Measurements from ENCODE around the gene SUSD6.

DNA sequence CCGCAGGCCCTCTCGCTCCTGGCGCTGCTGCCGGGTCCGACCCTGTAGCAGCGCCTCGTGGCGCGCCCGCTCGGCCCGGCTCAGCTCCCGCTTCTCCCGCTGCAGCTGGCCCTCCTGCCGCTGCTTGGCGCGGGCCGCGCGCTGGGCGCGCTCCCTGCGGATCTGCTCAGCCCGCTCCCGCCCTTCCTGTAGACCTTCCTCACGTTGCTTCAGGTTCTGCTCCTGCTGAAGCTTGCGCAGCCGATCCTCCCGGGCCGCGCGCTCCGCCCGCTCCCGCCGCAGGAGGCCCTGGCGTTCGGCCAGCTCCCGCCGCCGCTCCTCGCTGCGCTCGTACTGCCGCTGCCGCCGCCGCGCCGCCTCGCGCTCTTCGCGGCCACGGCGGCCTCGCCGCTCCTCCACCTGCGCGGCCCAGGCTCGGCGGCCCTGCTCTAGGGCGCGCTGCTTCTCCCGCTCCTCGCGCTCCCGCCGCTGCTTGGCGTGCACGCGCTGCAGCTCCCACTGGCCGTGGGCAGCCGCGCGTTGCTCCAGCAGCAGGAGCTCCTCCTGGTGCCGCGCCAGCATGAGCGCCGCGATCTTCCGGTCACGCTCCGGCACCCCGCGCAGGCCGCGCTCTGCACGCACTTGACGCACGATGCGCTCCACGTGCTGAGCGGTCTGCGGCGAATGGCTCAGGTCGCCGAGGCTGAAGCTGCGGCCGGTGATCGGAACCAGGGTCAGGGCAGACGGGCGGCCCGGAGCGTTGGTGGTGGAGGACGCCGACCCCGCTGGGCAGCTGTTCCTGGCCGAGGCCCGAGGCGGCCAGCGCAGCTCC is 39.2 kb upstream of the SUSD6 start:
- TF ChIP-seq POLR2AphosphoS5 (IDR thresholded peaks at IDR 0.05; ENCODE audit: low read depth) (no peak), EZH2 (IDR thresholded peaks at IDR 0.05; ENCODE audit: low read depth, unreplicated experiment) (peak; percentile 20)
- TF ChIP-seq, protein P1, sequence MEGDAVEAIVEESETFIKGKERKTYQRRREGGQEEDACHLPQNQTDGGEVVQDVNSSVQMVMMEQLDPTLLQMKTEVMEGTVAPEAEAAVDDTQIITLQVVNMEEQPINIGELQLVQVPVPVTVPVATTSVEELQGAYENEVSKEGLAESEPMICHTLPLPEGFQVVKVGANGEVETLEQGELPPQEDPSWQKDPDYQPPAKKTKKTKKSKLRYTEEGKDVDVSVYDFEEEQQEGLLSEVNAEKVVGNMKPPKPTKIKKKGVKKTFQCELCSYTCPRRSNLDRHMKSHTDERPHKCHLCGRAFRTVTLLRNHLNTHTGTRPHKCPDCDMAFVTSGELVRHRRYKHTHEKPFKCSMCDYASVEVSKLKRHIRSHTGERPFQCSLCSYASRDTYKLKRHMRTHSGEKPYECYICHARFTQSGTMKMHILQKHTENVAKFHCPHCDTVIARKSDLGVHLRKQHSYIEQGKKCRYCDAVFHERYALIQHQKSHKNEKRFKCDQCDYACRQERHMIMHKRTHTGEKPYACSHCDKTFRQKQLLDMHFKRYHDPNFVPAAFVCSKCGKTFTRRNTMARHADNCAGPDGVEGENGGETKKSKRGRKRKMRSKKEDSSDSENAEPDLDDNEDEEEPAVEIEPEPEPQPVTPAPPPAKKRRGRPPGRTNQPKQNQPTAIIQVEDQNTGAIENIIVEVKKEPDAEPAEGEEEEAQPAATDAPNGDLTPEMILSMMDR (conservative IDR thresholded peaks at IDR 0.05; ENCODE audit: low read depth in 2 of 2), result no peak
- TF ChIP-seq, protein P2, sequence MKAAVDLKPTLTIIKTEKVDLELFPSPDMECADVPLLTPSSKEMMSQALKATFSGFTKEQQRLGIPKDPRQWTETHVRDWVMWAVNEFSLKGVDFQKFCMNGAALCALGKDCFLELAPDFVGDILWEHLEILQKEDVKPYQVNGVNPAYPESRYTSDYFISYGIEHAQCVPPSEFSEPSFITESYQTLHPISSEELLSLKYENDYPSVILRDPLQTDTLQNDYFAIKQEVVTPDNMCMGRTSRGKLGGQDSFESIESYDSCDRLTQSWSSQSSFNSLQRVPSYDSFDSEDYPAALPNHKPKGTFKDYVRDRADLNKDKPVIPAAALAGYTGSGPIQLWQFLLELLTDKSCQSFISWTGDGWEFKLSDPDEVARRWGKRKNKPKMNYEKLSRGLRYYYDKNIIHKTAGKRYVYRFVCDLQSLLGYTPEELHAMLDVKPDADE (IDR thresholded peaks at IDR 0.05), result no peak

All from GM23338 (cell line).